Muscle of leg (tissue), 11 donors: ENCODE measurements around the gene SLFN12L. TPM values are rescaled to one million over a fixed set of nuclear protein-coding genes. Genes with fewer than 3 reads are reported as not detected.

ENCODE experiments used
- DNase-seq: peaks from one replicate; pipeline ENCODE4 v3.0.0; 2013
- H3K27ac ChIP-seq: one replicate; pipeline ENCODE4 v1.5.1; 2013; ENCODE audit warnings: mild to moderate bottlenecking, low read length, control low read depth
- H3K27me3 ChIP-seq: one replicate; pipeline ENCODE4 v1.6.1; 2013; ENCODE audit warnings: low read length; ENCODE audit not compliant: control insufficient read depth, insufficient read depth
- H3K36me3 ChIP-seq: one replicate; pipeline ENCODE4 v1.6.1; 2013; ENCODE audit warnings: low read length; ENCODE audit not compliant: control insufficient read depth, insufficient read depth
- H3K4me1 ChIP-seq: one replicate; pipeline ENCODE4 v1.6.1; 2013; ENCODE audit warnings: low read length; ENCODE audit not compliant: control insufficient read depth, insufficient read depth
- H3K4me3 ChIP-seq: one replicate; pipeline ENCODE4 v1.5.1; 2013; ENCODE audit warnings: low read length, control low read depth
- H3K9me3 ChIP-seq: replicated peaks from 2 replicates; pipeline ENCODE4 v1.6.1; 2013; ENCODE audit warnings: low read depth, low read length; ENCODE audit not compliant: control insufficient read depth
- WGBS: methylation state at CpG from one replicate; pipeline ENCODE4 v1.1.5; 2013; ENCODE audit warnings: missing lambda C conversion rate; ENCODE audit not compliant: insufficient coverage; 5-methylcytosine and 5-hydroxymethylcytosine counted together
- polyA plus RNA-seq, 8 donors: library from polyadenylated mRNA; unstranded; fragments of 120-200 nt; gene quantifications; one replicate each; pipeline versions ENCODE4 v1.2.1 to v1.2.3, GENCODE V29; 2013; ENCODE audit warnings: inconsistent platforms in 1 of 8, low replicate concordance in 1 of 8; ENCODE audit not compliant: insufficient read length in 8 of 8, insufficient read depth in 1 of 8
- total RNA-seq: library from RNA; stranded (reverse); fragments of 120-200 nt; gene quantifications from one replicate; pipeline ENCODE4 v1.2.4, GENCODE V29; 2013

The SLFN12L gene
- total and polyA plus RNA-seq, 9 donors = 0.06 to 0.57 (median 0.12) TPM

DNA sequence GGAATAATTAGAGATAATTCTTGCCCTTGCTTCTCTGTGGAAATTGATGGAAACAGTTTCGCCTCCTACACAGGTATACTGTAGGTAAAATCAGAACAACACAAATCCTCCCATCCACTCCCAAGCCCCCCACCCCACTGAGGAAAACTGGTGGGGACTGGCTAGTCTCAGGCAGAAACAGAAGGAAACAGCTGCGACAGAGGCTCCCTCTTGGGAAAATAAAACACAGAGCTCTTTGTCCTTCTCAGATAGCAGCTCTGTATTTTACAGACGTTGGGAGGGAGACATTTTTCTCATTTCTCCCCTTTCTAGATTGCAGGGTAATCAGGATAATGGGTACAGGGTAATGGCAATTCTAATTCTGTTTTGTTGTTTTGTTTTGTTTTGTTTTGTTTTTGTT, 90.0 kb downstream of the SLFN12L start:
- Histone ChIP-seq H3K27me3 (peaks cover 34% of the 10 kb centered on the region), H3K27ac (peak overlapping the region; percentile 51), H3K4me1 (peaks cover 25% of the 10 kb centered on the region)

GRCh38 chr17:35438433-35438832, 99.0 kb downstream of the SLFN12L start:
- no peak overlapping the region for H3K27ac ChIP-seq
- H3K9me3 ChIP-seq = no peaks in the 10 kb centered on the region
- peaks cover 11% of the 10 kb centered on the region for H3K4me1 ChIP-seq
- H3K36me3 ChIP-seq = no peaks in the 10 kb centered on the region
- H3K27me3 ChIP-seq = peaks cover 2% of the 10 kb centered on the region
- no peak overlapping the region for H3K4me3 ChIP-seq
- no peak for DNase-seq

More for the DNA sequence above, 90.0 kb downstream of the SLFN12L start:
- WGBS = no CpG with 5 or more reads among the region's 3 CpGs
- DNase-seq = peak; percentile 70
- Histone ChIP-seq H3K9me3 (no peaks in the 10 kb centered on the region), H3K4me3 (peak overlapping the region; percentile 50), H3K36me3 (no peaks in the 10 kb centered on the region)

- WGBS = 9% methylated on average over 14 of the region's 19 CpGs
- Histone ChIP-seq H3K4me3 (peak overlapping the region; percentile 63), H3K4me1 (peaks cover 23% of the 10 kb centered on the region), H3K27ac (peak overlapping the region; percentile 97), H3K9me3 (no peaks in the 10 kb centered on the region), H3K36me3 (peaks cover 5% of the 10 kb centered on the region), H3K27me3 (peaks cover 2% of the 10 kb centered on the region)
- peak; percentile 95 for DNase-seq
These were observed 104.2 kb downstream of the SLFN12L start for GRCh38 chr17:35433075-35433894.

DNA sequence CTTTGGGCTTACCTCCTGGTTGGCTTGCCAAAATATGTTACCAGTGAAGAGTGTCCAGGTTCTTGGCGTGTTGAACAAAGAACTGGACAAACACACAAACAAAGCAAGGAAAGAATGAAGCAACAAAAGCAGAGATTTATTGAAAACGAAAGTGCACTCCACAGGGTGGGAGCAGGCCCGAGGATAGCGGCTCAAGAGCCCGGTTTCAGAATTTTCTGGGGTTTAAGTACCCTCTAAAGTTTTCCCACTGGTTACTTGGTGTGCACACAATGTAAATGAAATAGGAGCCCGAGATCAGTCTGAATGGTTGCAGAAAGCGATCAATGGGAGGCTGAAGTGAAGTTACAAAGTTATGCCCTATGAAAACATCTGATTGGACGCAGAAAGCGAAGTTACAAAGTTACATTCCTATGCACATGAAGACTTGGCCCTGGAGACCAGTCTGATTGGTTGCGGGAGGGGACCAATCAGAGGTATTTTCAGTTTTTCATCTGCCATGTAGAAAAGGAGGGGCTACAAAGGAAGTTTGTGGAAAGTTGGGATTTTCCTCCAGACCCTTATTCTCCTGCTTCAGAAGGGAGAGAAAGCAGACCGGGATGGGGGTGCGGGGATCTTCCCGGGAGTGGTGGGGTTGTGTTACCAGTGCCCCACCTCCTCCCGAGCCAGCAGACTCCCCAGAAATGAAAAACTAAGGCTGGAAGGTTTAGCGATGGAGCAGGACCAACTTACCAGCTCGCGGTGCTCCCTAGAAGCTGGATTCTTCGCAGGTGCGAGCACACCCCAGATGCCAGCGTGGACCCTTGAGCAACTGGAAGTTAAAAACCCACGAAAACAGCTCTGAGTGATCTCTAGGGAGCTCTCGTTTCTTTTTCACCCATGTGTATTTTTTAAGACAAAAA, 105.1 kb downstream of the SLFN12L start, which contains the start of gene SLFN12:
TSS of gene SLFN12 (minus strand) at position 325 of the 899 bp plus-strand sequence. CDS start 9,472 bp downstream, outside the sequence.
- Histone ChIP-seq H3K9me3 (no peaks in the 10 kb centered on the region), H3K4me1 (peaks cover 23% of the 10 kb centered on the region), H3K36me3 (peaks cover 5% of the 10 kb centered on the region), H3K27me3 (peaks cover 2% of the 10 kb centered on the region), H3K4me3 (peak within 1 kb of the TSS; percentile 63), H3K27ac (peak within 1 kb of the TSS; percentile 97)
- 5% methylated on average over 15 of the region's 22 CpGs for WGBS
- peak; percentile 98 for DNase-seq

DNA sequence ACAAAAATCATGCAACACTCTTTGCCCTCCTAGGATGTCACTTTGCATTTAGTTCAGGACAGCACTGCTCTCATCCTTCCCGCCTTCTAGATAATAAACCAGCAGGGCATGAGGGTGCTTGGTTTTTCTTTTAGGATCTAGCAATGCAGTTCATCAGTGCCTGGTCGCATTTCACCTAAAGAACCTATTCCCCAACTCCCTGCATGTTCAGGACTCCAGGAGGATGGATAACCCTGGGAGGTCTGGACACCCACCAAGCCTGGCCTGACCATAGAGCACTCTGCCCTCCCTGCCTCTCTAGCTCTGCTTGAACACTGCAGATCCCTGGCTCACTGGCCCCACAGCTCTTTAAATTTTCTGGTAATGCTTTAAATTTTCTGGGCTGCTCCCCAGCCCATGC, 107.8 kb downstream of the SLFN12L start:
- Histone ChIP-seq H3K36me3 (peaks cover 5% of the 10 kb centered on the region), H3K9me3 (no peaks in the 10 kb centered on the region), H3K4me3 (no peak overlapping the region), H3K4me1 (peaks cover 22% of the 10 kb centered on the region), H3K27ac (no peak overlapping the region), H3K27me3 (no peaks in the 10 kb centered on the region)
- no peak for DNase-seq
- no CpG with 5 or more reads among the region's 2 CpGs for WGBS

GRCh38 chr17:35428229-35428628, 109.2 kb downstream of the SLFN12L start:
- WGBS = no CpG with 5 or more reads among the region's 2 CpGs

GRCh38 chr17:35423761-35424160, 113.7 kb downstream of the SLFN12L start:
- no peak for DNase-seq
- Histone ChIP-seq H3K4me3 (no peak overlapping the region), H3K4me1 (no peaks in the 10 kb centered on the region), H3K27me3 (no peaks in the 10 kb centered on the region), H3K36me3 (peaks cover 3% of the 10 kb centered on the region), H3K9me3 (no peaks in the 10 kb centered on the region), H3K27ac (no peak overlapping the region)
- WGBS = 60% methylated on average over 1 of the region's 4 CpGs

More at GRCh38 chr17:35428229-35428628, 109.2 kb downstream of the SLFN12L start:
- Histone ChIP-seq H3K9me3 (no peaks in the 10 kb centered on the region), H3K27me3 (no peaks in the 10 kb centered on the region), H3K36me3 (peaks cover 5% of the 10 kb centered on the region), H3K27ac (no peak overlapping the region), H3K4me1 (peaks cover 11% of the 10 kb centered on the region), H3K4me3 (no peak overlapping the region)
- no peak for DNase-seq

Other genes with a start within 250 kb of the SLFN12L start
- 13.6 TPM for gene SLFN11, start 164.1 kb downstream of the SLFN12L start, total RNA-seq
- 10 to 100 TPM in 2 of 8 donors, 1 to 10 TPM in 6; 6.8 to 19.8 (median 8.0) TPM for gene SLFN11, start 164.1 kb downstream of the SLFN12L start, polyA plus RNA-seq
- 11.5 TPM for gene SLFN12, start 105.2 kb downstream of the SLFN12L start, total RNA-seq
- 10 to 100 TPM in 1 of 8 donors, 1 to 10 TPM in 7; 4.2 to 10.5 (median 6.9) TPM for gene SLFN12, start 105.2 kb downstream of the SLFN12L start, polyA plus RNA-seq
- 2.7 TPM for gene SLFN13, start 88.9 kb downstream of the SLFN12L start, total RNA-seq
- gene SLFN13, start 88.9 kb downstream of the SLFN12L start, polyA plus RNA-seq = 1 to 10 TPM; 1.8 to 9.4 (median 2.8) TPM
- 0.22 TPM for gene SLFN14, start 23.1 kb upstream of the SLFN12L start, total RNA-seq
- gene SLFN14, start 23.1 kb upstream of the SLFN12L start, polyA plus RNA-seq = under 1 TPM; 0.07 to 0.32 (median 0.18) TPM
- gene PEX12, start 40.9 kb upstream of the SLFN12L start, total RNA-seq = 8.2 TPM
- gene PEX12, start 40.9 kb upstream of the SLFN12L start, polyA plus RNA-seq = 1 to 10 TPM; 6.1 to 9.1 (median 7.3) TPM
- 45.4 TPM for gene AP2B1, start 49.6 kb upstream of the SLFN12L start, total RNA-seq
- 10 to 100 TPM; 65.0 to 92.9 (median 75.9) TPM for gene AP2B1, start 49.6 kb upstream of the SLFN12L start, polyA plus RNA-seq
- 1.9 TPM for gene RASL10B, start 194.0 kb upstream of the SLFN12L start, total RNA-seq
- gene RASL10B, start 194.0 kb upstream of the SLFN12L start, polyA plus RNA-seq = 1 to 10 TPM; 3.1 to 5.1 (median 4.2) TPM
- 0.04 TPM for gene GAS2L2, start 215.6 kb upstream of the SLFN12L start, total RNA-seq
- not detected for gene GAS2L2, start 215.6 kb upstream of the SLFN12L start, polyA plus RNA-seq
- not detected for gene C17orf50, start 223.2 kb upstream of the SLFN12L start, total RNA-seq
- gene C17orf50, start 223.2 kb upstream of the SLFN12L start, polyA plus RNA-seq = not detected